Hematopoietic multipotent progenitor cell (in vitro differentiated cells): ENCODE results near the gene FOXD4L6. TPM values are rescaled to one million over a fixed set of nuclear protein-coding genes. Genes with fewer than 3 reads are reported as not detected.
"Not testable (repeated sequence)": the region's sequence is repeated elsewhere in the genome, so short reads cannot be mapped to it uniquely, and the experiment has no call there.

Source experiments
- DNase-seq, 3 donors: peaks; one replicate each; pipeline ENCODE4 v3.0.0-alpha.2; 2011 to 2015; ENCODE audit warnings: low read depth in 2 of 3, low spot score in 2 of 3
- total RNA-seq: library from RNA; depleted of rRNA; stranded (reverse); fragments of >200 nt; gene quantifications from one replicate; pipeline ENCODE4 v1.2.3, GENCODE V29; 2012

The FOXD4L6 gene
- total RNA-seq = under 0.01 TPM

DNA sequence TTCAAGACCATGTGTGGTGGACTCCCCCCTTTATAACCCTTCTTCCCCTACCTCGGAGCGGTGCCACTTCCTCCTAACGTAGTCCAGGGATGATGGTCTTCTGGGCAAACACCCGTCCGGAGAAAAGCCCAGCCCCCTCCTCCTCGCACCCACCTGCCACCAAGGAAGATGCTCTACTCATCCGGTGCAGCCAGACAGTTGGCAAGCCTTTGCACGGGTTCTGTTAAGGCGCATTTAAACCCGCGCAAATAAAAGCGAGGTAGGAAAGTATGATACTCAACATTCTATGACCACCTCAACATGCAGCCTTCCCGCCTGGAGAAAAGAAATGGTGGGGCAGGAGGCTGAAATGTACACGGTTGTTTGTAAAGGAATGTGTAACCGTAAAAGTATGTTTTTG is at the start of gene FOXD4L6:
FOXD4L6 (minus strand) TSS at position 101 of the 400 bp plus-strand sequence. CDS start 298 bp downstream, outside the sequence.
- DNase-seq = not testable (repeated sequence)

DNA sequence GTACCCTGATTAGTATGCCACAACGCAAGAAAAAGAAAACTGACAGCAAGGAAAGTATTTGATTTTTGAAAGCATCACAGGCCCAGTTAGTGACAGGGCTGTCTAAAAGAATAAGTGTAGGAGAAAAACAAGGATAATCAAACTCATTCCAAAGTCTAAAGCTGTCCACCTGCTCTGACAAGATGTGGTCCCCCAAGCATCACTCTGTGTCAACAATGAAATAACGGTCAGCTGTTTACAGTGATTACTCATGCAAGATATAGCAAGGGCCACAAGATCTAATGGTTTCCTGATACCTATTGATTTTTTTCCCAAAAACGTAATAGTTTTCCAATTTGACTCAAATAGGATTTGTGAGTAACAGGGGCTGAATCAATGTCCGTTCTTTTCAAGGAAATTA is 46.5 kb upstream of the FOXD4L6 start:
- DNase-seq = not testable (repeated sequence)

DNA sequence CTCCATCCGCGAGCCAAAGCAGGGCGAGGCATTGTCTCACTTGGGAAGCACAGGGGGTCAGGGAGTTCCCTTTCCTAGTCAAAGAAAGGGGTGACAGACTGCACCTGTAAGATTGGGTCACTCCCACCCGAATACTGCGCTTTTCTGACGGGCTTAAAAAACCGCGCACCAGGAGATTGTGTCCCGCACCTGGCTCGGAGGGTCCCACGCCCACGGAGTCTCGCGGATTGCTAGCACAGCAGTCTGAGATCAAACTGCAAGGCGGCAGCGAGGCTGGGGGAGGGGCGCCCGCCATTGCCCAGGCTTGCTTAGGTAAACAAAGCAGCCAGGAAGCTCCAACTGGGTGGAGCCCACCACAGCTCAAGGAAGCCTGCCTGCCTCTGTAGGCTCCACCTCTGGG is 21.6 kb upstream of the FOXD4L6 start:
- DNase-seq = not testable (repeated sequence)

DNA sequence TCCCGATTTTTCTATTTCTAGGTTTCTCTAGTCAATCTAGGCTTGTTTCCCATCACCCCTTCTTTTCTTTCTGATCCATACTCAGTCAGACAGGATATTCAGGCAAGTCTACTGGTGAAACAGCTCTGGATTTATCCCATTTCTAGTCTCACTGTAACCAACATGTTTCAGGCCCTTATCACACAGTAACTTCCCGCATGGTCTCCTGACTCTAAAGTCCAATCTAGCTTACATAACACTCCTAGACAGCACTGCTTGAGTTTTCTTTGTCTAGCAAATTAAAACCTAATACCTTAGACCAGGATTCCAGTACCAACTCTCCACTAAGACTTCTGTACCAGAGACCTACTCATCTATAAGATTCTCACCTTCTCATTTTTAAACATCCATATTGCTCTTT is 13.4 kb upstream of the FOXD4L6 start:
- not testable (repeated sequence) for DNase-seq

DNA sequence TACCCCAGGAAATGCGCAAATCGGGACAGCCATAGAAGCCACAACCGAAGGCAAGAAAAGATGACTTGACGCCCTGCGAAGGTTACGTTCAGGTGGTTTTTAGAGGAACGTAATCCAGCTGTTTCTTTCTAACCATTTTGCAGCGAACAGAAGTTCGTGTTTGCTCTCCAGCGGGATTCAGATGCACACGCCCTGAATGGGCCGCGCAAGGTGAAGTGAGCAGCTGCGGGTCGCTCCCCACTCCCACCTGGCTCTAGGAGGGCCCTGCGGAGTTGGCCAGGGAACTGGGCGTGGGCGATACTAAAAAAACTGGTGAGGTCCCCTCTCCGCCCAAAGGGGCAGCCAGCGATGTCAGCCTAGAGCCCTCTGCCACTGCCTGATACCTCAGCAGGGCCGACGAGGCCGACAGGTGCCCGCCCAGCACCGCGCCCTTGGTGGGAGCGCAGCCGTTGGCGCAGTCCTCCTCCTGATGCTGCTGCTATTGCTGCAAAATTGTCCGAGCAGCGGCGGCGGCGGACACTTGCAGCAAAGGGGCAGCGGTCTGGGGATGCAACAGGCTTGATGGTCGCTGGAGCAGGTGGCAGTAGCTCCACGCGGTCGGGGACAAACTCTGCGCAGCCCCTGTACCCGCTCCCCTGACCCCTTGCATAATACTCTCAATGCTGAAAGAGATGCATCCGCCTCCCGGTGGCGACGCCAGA is 1.6 kb downstream of the FOXD4L6 start:
- DNase-seq = not testable (repeated sequence)

DNA sequence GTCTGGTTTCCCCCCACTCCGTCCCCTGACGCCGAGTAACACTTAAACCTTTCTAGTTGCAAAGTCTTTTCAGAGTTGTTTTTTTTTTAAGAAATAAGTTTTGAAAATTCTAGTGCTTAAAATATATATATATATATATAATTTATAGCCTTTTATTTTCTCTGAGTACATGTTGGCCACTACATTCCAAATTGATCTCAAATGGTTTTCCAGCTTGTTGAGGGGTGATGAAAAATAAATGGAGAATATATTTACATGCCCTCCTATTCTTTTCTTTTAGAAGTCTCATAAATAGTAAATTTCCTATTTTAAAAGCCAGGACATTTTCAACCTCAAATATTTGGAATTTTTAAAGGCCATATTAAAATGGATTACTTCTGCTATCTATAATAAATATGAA is 2.5 kb downstream of the FOXD4L6 start:
- not testable (repeated sequence) for DNase-seq

DNA sequence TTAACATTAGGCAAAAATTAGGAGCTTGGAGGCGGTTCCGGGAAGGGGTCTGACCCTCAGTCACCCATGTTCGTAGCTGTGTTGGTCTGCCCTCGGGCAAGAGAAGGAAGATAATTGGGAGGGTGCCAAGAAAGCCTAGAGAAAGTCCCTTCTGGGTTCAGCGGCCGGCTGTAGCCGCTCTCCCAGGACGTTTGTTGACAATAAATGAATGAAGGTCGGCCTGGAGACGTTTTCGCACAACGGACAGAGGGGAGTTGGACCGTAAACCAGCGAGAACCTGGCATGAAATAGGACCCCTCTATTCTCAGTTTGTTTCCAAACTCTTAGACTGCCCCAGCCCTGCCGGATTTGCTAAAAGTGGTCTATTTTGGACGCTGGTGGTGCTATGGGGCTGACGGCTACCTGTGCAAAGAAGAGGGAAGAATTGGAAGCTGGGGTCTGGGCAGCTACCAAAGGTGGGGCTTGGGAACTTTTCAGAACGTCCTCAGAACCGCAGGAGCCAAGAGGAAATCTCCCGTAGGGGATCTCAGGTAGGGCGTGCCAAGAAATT is 3.3 kb downstream of the FOXD4L6 start:
- DNase-seq = not testable (repeated sequence)

DNA sequence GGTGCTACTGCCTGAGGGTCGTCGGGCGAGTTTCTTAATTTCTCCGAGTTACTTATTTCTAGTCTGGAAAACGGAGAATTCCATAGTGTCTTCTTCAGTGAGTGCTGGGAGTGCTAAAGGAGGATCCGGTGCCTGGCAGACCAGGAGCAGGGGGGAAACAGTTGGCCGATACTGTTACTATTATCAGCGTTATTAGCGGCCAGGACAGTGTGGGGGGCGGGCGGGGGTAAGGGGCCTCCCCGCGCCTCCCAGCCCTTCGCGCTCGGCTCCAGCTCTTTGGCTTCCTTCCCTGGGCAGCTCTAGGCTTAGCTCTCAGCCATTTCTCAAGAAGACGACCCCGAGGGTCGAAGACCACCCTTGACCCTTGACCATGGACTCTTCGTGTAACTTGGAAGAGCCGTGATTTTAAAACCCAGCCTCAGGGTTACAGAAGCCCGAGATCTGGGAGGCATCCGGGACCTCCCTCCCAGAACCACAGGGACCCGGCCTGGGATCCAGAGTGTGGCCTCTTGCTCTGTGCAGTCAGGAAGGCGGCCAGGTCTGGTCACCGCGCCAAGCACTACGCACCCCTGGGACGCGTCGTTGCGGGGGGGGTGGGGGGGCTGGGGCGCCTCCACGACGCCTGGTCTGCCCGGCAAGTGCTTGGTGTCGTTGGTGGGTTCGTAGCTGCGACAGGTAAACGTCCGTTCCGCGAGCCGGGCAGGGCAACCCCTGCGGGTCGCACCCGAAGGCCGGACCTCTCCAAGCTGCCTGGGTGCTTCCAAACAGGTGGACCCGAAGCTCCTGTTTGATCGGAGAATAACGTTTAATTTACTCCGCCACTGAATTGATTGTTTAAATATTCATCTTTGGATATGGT is 4.0 kb downstream of the FOXD4L6 start:
- not testable (repeated sequence) for DNase-seq

DNA sequence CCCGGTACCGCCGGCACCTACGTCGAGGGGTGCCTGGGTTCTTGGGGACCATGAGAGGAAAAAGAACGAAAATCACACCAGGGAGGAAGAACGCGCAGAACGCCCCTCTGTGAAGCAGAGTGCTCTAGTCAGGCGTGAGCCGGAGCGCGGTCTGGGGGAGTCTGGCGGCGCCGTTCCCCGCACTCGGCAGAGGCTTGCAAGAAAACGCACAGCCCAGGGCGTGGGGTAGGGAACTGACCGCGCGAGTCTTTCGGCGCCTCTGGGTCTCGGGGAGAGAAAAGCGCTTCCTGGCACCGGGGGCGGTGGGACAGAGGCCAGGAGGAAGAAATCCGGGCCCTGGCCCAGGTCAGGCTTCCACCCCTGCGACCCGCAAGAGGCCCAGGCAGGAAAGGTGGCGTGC is 4.7 kb downstream of the FOXD4L6 start:
- not testable (repeated sequence) for DNase-seq

DNA sequence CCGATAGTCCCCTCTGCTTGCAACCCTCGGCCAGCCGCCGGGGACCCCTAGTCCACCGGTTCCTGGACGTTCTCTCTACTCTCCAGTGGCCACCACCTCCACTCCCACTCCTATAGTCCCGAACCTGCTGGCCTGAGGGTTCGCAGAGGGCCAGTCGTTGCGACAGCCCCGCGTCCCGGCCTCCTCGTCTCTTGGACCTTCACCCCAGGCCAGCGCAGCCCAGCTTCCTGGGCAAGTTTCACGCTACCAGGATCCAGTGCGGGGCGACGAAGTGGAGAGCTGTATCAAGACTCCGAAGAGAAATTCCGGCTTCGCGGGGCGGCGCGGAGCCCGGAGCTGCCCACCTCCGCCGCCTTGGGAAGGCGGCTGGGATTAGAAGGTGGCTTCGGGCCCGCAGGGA is 5.1 kb downstream of the FOXD4L6 start:
- DNase-seq = not testable (repeated sequence)

DNA sequence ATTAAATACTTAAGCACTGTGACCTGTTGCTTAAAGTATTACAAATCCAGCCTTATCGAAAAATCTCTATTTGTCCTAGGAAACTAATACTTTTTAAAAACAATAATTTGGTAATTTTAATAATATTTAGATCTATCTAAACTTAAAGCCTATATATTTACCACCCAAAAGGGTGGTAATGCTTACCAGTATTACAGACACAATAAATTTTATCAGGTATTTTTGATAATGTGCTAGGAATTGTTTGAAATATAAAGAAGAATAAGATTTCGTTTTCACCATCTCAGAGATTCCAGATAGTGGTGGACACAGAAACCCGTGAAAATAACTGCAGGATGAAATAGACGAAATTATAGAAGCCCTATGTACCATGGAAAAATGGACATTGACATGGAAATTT is 7.8 kb downstream of the FOXD4L6 start:
- DNase-seq = not testable (repeated sequence)

DNA sequence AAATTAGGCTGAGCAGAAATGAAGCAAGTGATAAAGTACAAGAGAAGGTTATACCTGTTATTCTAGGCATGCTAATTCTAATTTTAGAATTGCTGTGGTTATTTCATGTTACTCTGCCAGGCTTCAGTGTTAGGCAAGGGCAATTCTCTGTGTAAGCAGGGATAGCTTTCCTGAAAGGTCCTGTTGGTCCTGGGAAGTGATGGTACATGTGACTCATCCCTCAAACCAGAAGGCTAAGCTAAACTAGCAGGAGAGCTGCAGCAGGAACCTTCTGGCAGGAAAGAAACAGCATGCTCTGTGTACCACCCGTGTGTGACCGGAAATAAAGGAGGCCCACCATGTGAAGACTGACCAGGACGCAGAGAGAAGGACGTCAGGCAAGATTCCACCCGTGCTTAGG is 8.8 kb downstream of the FOXD4L6 start:
- not testable (repeated sequence) for DNase-seq

DNA sequence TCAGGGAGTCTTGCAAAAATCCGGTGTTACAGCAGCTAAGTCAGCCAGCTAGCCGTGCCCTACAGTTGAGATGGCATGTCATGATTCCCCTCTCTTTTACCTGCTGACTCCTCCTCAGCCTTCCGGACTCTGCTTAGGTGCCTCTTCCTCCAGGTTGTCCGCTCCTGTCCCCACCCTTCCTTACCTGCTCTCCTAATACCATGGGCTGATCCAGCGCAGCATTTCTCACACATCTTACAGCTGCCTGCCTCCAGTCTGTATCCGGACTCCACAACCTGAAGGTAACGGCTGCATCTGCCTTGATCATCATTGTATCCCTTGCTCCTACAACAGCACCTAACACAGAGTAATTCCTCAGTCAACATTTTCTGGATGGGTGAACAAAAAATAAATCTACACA is 9.2 kb downstream of the FOXD4L6 start:
- not testable (repeated sequence) for DNase-seq

DNA sequence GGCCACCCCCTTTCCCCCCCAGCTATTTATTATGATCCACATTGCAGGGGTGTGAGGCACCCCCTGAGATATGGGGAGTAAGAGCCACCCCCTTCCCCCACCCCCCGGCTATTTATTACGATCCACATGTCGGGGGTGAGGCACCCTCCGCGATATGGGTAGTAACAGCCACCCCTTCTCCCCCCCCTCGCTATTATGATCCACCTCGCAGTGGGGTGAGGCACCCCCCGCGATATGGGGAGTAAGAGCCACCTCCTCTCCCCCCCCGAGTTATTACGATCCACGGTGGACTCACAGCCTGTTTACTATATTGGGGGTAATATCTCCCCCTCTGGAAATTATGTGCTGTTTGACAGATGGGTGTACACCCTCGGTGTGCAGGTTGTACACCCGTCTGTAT is 15.1 kb downstream of the FOXD4L6 start:
- not testable (repeated sequence) for DNase-seq

DNA sequence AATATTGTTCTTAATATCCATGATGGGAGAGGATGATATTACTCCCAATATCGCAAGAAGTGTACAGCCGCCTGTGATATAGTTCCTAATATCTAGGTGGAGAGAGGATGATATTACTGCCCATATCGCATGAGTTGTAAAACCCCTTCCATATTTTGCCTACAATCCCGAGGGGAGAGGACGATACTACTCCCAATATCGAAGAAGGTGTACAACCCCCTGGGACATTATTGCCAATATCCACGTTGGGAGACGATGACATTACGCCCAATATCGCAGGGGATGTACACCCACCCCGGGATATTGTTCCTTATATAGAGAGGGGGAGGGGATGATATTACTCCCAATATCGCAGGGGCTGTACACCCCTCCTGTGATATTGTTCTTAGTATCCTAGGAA is 17.1 kb downstream of the FOXD4L6 start:
- not testable (repeated sequence) for DNase-seq

DNA sequence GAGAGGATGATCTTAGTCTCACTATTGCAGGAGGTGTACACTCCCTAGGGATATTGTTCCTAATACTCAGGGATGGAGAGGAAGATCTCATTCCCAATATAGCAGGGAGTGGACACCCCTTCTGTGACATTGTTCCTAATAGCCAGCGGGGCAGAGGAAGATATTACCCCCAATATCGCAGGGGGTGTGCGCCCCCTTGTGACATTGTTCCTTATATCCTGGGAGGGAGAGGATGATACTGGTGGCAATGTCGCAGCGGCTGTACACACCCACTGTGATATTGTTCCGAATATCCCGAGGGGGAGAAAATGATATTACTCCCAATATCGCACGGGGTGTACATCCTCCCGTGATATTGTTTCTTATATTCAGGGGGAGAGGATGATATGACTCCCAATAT is 17.6 kb downstream of the FOXD4L6 start:
- not testable (repeated sequence) for DNase-seq

DNA sequence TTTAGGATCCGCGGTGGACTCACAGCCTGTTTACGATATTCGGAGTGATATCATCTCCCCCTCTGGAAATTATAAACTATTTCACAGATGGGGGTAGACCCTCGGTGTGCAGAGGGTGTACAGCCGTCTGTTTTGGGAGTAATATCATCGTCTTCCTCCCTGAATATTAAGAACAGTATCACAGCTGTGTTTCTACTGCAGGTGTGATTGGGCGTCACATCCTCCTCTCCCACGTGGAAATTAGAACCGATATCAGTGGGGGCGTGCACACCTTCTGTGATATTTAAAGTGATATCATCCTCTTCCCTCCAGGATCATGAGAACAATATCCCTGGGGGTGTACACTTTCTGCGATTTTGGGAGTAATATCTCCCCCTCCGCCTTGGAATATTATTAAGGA is 19.2 kb downstream of the FOXD4L6 start:
- DNase-seq = not testable (repeated sequence)

DNA sequence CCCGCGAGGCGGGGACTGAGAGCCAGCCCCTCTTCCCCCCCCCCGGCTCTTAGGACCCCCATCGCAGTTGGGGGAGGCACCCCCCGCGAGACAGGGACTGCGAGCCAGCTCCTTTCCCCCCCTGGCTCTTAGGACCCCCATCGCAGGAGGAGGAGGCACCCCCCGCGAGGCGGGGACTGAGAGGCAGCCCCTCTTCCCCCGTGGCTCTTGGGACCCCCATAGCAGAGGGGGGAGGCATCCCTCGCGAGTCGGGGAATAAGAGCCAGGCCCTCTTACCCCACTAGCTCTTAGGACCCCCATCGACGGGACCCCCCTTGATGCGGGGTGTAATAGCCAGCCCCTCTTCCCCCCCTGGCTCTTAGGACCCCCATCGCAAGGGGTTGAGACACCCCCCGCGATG is 19.7 kb downstream of the FOXD4L6 start:
- DNase-seq = not testable (repeated sequence)

DNA sequence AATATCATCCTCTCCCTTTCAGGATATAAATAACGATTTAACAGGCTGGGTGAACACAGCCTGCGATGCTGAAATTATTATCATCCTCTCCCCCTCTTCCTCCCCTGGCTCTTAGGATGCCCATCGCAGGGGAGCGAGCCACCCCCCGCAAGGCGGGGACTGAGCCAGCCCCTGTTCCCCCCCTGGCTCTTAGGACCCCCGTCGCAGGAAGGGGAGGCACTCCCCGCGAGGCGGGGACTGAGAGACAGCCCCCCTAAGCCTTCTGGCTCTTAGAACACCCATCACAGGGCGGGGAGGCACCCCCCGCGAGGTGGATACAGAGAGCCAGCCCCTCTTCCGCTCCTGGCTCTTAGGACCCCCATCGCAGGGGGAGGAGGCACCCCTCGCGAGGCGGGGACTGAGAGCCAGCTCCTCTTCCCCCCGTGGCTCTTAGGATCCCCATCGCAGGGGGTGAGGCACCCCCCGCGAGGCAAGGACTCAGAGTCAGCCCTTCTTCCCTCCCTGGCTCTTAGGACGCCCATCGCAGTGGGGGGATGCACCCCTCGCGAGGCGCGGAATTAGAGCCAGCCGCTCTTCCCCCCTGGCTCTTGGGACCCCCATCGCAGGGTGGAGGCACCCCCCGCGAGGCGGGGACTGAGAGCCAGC is 21.9 kb downstream of the FOXD4L6 start:
- DNase-seq = not testable (repeated sequence)

DNA sequence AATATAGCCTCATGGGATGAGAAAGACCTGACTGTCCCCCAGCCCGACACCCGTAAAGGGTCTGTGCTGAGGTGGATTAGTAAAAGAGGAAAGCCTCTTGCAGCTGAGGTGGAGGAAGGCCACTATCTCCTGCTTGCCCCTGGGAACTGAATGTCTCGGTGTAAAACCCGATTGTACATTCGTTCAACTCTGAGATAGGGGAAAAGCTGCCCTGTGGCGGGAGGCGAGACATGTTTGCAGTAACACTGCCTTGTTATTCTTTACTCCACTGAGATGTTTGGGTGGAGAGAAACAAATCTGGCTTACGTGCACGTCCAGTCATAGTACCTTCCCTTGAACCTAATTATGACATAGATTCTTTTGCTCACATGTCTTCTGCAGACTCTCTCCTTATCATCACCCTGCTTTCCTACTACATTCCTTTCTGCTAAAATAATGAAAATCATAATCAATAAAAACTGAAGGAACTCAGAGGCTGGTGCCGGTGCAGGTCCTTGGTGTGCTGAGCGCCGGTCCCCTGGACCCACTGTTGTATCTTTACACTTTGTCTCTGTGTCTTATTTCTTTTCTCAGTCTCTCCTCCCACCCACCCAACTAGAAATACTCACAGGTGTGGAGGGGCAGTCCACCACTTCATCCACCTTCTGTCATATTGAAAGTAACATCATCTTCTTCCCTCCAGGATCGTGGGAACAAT is 22.8 kb downstream of the FOXD4L6 start:
- not testable (repeated sequence) for DNase-seq
